Activated naive CD4-positive, alpha-beta T cell treated with anti-CD3 and anti-CD28 coated beads for 36 hours (primary cell): Measurements from ENCODE around the gene MRPS7. TPM values are rescaled to one million over a fixed set of nuclear protein-coding genes. Genes with fewer than 3 reads are reported as not detected.

ENCODE experiments used
- CTCF ChIA-PET: fragments of 350-600 bp; sonication (Branson Sonifier 250); formaldehyde crosslinking; loops from one replicate; lab custom pipeline; 2021; ENCODE audit warnings: antibody characterized with exemption; lab: Charles Lee
- DNase-seq: peaks from one replicate; pipeline ENCODE4 v3.0.0-alpha.2; 2020
- H3K27ac Mint-ChIP-seq: one replicate; pipeline ENCODE4 v1.8.0; 2021; ENCODE audit warnings: mild to moderate bottlenecking, mixed read lengths
- H3K27me3 Mint-ChIP-seq: one replicate; pipeline ENCODE4 v1.8.0; 2021; ENCODE audit warnings: low read depth, mixed read lengths
- H3K36me3 Mint-ChIP-seq: one replicate; pipeline ENCODE4 v1.8.0; 2021; ENCODE audit warnings: low read depth, mixed read lengths
- H3K4me1 Mint-ChIP-seq: one replicate; pipeline ENCODE4 v1.8.0; 2021; ENCODE audit warnings: low read depth, mixed read lengths
- H3K4me3 Mint-ChIP-seq: one replicate; pipeline ENCODE4 v1.8.0; 2021; ENCODE audit warnings: mild to moderate bottlenecking, moderate library complexity, mixed read lengths
- H3K9me3 Mint-ChIP-seq: one replicate; pipeline ENCODE4 v1.8.0; 2021; ENCODE audit warnings: mixed read lengths
- intact Hi-C: fragments of 100-400 bp; cut with micrococcal nuclease; formaldehyde crosslinking; loops from one replicate; pipeline ENCODE4 v1.15.1; 2023
- total RNA-seq, 2 experiments: library from RNA; stranded (reverse); gene quantifications; one replicate each; pipeline ENCODE4 v1.2.3, GENCODE V29; 2021

Gene MRPS7
- total RNA-seq, 2 experiments from 2014 or later = 73.3 to 78.3 TPM

DNA sequence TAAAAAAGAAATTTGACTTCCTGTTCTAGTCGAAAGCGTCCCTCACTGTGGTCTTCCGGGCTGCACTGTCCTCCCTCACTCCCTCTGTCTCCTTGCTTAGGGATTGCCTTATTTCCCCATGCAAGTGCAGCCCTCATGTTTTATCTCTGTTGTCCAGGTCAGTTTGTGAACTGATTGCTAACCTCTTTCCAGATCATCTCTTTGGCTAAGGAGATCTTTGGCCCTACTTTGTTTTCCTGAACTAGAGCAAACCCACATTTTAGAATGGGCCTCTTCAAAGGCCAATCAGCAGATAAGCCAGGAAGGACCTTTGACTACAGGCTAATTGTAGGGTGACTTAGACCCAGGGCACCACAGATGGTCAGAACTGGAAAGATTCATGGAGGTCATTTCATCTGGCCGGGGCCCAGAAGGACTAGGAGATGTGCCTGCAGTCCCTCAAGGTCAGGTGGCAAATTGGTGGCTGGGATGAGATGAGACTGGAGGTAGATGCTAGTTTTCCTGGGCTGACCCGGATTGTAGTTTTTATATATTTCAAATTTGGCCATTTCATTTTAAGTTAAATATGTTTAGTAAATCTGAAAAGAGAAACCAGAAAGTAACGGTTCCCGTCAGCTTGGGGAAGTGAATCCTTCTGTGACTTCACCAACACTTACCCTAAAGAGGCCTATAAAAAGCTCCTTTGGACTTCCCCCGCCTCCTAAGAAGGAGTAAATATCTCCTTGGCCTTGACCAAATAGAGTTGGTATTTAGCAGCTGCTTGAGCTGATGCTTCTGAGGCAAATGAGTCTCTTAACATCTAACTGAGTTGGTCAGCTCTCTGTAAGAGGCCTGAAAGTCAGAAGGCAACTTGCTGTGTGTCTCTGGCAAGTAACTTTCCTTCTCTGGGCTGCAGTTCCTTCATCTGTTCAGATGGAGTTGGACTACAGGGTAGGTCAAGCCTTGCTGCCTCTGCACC lies 33.8 kb downstream of the MRPS7 start:
- no peaks in the 10 kb centered on the region for H3K9me3 Mint-ChIP-seq
- CTCF ChIA-PET = interaction anchor here (0.6 to 4.0 kb wide), 7 partner anchors 9 to 382 kb away, joined by 3 to 17 read pairs (median 5); partner anchors contain the start of gene MIF4GD
- no peaks in the 10 kb centered on the region for H3K27me3 Mint-ChIP-seq
- intact Hi-C loops = loop anchor here (2.0 kb wide), 2 partner anchors 47 to 69 kb away; no protein-coding TSS in a partner anchor
- DNase-seq = peak; percentile 74
- no peaks in the 10 kb centered on the region for H3K36me3 Mint-ChIP-seq
- H3K4me3 Mint-ChIP-seq = peak overlapping the region; percentile 42
- H3K4me1 Mint-ChIP-seq = peaks cover 41% of the 10 kb centered on the region
- H3K27ac Mint-ChIP-seq = peak overlapping the region; percentile 89

DNA sequence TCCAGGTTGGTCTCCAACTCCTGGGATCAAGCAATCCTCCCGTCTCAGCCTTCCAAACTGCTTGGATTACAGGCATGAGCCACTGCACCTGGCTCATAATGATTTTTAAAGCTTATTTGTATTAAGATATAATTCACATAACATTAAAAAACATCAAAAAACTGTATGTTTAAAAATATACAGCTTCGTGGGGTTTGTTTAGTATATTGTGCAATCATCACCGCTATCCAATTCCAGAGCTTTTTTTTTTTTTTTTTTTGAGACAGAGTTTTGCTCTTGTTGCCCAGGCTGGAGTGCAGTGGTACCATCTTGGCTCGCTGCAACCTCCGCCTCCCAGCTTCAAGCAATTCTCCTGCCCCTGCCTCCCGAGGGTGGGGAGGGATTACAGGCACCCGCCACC lies 38.6 kb downstream of the MRPS7 start:
- Mint-ChIP-seq H3K9me3 (no peaks in the 10 kb centered on the region), H3K27ac (no peak overlapping the region), H3K4me3 (no peak overlapping the region), H3K27me3 (no peaks in the 10 kb centered on the region), H3K4me1 (peaks cover 25% of the 10 kb centered on the region), H3K36me3 (no peaks in the 10 kb centered on the region)
- no peak for DNase-seq
- intact Hi-C loops = no loop called here
- CTCF ChIA-PET = no interaction called here

DNA sequence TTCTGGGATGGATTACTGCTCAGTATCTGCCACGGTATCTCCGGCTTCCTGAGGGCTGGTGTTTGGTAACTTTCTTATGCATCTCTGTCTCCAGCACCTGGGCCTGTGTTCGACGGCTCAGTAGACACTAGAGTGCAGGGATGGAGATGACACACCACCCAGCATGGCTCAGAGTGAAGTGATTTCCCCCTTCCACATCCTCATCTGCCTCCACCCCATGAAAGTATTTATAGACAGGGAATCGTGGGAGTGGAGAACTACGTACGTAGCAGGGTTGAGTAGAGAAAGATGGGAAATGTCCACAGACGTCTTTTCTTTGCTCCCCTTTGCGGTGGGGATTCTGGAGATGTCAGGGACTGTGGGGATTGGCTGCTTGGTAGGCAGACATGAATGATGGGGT lies 39.4 kb downstream of the MRPS7 start:
- Mint-ChIP-seq H3K9me3 (no peaks in the 10 kb centered on the region), H3K27me3 (no peaks in the 10 kb centered on the region), H3K4me1 (peaks cover 18% of the 10 kb centered on the region), H3K27ac (no peak overlapping the region), H3K4me3 (no peak overlapping the region), H3K36me3 (no peaks in the 10 kb centered on the region)
- intact Hi-C loops = no loop called here
- CTCF ChIA-PET = no interaction called here
- no peak for DNase-seq

DNA sequence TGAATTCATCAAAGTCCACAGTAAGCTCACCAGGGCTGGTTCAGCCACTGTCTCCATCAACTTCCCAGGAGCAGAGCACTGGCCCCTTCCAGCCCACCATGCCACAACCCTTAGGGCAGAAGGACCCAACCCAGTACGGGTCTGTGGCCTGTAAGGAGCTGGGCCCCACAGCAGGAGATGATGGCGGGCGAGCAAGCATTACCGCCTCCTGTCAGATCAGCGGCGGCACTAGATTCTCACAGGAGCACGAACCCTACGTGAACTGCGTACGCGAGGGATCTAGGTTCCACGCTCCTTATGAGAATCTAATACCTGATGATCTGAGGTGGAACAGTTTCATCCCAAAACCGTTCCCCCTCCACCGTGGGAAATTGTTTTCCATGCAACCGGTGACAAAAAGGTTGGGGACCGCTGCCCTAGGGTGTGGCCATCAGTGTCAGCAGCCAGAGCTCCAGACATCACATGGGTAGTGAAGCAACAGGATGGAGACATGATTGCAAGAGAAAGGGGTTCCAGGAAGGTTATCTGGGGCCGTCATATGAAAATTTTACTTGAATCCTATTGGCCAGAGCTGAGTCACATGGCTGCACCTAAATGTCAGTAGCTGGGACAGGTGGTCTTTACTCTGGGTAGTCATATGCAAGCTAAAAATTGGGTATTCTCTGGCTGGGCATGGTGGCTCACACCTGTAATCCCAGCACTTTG lies 40.0 kb downstream of the MRPS7 start:
- no peak for DNase-seq
- Mint-ChIP-seq H3K27ac (no peak overlapping the region), H3K4me1 (peaks cover 13% of the 10 kb centered on the region), H3K36me3 (no peaks in the 10 kb centered on the region), H3K4me3 (no peak overlapping the region), H3K27me3 (no peaks in the 10 kb centered on the region), H3K9me3 (no peaks in the 10 kb centered on the region)
- CTCF ChIA-PET = interaction anchor here (0.6 kb wide), 1 partner anchor 27 kb away, joined by 3 read pairs; no protein-coding TSS in a partner anchor
- intact Hi-C loops = no loop called here

DNA sequence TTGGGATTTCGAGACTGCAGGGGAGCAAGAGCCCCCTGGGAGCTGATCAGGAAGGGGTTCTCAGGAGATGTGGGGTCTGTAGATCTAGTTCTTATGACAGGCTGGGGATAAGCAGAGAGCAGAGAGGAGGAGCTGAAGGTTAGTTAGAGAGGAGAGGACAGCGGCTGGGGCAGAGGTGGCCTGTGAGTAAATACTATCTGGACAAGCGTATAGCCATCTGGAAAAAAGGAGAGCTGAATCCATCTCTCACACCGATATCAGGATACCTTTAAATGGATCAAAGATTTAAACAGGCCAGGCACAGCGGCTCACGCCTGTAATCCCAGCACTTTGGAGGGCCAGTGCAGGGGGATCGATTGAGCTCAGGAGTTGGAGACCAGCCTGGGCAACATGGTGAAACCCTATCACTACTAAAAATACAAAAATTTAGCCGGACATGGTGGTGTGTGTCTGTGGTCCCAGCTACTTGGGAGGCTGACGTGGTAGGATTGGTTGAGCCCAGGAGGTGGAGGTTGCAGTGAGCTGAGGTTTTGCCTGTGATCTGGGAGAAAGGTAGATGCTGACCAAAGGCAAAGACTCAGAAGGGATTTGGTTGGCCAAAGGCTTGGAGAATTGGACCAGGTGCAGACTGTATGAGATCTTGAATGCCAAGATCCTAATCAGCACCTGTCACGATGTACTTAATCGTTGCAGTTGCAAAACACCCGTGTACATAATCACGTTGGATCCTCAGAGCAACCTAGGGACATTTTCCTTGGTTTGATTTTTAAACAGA lies 46.5 kb downstream of the MRPS7 start:
- Mint-ChIP-seq H3K4me3 (no peak overlapping the region), H3K27me3 (no peaks in the 10 kb centered on the region), H3K9me3 (no peaks in the 10 kb centered on the region), H3K4me1 (peaks cover 6% of the 10 kb centered on the region), H3K36me3 (no peaks in the 10 kb centered on the region), H3K27ac (no peak overlapping the region)
- no peak for DNase-seq
- intact Hi-C loops = no loop called here
- CTCF ChIA-PET = interaction anchor here (0.7 kb wide), 1 partner anchor 10 kb away, joined by 3 read pairs; no protein-coding TSS in a partner anchor

DNA sequence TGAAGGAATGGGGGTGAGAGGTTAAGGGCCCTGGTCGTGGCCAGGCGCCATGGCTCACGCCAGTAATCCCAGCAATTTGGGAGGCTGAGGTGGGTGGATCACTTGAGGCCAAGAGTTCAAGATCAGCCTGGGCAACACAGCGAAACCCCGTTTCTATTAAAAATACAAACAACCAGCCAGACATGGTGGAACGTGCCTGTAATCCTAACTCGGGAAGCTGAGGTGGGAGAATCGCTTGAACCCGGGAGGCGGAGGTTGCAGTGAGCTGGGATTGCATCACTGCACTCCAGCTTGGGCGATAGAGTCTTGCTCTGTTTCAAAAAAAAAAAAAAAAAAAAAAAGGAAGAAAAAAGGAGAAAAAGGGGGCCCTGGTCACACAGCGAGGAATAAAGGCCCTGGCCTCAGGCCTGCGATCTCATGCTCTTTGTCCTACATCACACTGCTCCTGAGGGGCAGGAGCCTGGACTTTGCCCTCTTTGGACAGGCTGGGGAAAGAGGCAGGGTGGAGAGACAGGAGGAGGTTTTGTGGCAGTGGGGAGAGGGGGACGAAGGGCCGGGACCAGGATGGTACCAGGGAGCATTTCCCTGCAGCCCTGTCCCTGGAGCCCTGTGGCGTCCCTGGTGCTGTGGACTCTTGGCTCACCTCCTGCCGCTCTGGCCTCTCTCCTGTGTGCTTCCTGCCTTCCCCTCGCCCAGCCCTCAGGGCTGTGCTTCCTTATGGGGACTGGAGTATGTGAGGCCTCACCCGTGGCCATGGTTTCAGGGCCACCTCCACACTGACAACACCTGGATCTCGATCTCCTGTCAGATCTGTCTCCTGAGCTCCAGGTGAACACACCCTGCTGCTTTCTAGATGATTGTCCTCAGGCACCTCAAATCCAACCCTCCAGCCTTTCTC lies 47.3 kb downstream of the MRPS7 start:
- Mint-ChIP-seq H3K9me3 (no peaks in the 10 kb centered on the region), H3K27me3 (no peaks in the 10 kb centered on the region), H3K27ac (no peak overlapping the region), H3K4me1 (peaks cover 9% of the 10 kb centered on the region), H3K36me3 (no peaks in the 10 kb centered on the region), H3K4me3 (no peak overlapping the region)
- CTCF ChIA-PET = no interaction called here
- intact Hi-C loops = no loop called here
- DNase-seq = no peak

DNA sequence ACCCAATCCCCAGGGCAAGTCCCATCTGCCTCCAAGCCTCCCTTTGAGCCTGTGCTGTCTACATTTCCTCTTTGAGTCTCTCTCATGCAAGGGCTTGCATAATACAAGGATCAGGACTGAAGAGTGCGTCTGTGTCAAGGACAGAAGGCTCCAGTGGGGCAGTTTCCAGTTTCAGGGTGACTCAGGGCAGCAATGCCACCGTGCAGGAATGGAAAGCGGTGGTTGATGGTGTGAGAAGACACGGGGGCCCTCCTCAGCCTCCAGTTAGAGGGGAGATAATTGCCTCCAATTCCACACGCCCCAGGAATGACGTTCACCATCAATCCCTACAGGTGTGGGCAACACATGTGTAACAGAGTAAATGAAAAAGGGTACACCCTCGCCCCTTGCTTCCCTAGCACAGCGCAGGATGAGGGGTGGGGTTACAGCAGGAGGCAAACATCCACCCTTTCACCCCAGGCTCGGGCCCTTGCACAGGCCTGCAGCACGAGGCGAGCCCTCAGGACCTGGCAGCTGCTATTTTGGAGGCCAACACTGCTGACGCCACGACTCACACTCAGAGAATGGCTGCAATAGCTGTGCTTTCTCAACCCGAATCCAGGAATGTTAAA lies 52.4 kb downstream of the MRPS7 start:
- DNase-seq = no peak
- intact Hi-C loops = no loop called here
- CTCF ChIA-PET = interaction anchor here (0.8 kb wide), 1 partner anchor 9 kb away, joined by 4 read pairs; no protein-coding TSS in a partner anchor
- H3K4me3 Mint-ChIP-seq = no peak overlapping the region
- peak overlapping the region; percentile 22 for H3K27ac Mint-ChIP-seq
- peaks cover 2% of the 10 kb centered on the region for H3K36me3 Mint-ChIP-seq
- peaks cover 26% of the 10 kb centered on the region for H3K4me1 Mint-ChIP-seq
- H3K27me3 Mint-ChIP-seq = no peaks in the 10 kb centered on the region
- H3K9me3 Mint-ChIP-seq = no peaks in the 10 kb centered on the region

DNA sequence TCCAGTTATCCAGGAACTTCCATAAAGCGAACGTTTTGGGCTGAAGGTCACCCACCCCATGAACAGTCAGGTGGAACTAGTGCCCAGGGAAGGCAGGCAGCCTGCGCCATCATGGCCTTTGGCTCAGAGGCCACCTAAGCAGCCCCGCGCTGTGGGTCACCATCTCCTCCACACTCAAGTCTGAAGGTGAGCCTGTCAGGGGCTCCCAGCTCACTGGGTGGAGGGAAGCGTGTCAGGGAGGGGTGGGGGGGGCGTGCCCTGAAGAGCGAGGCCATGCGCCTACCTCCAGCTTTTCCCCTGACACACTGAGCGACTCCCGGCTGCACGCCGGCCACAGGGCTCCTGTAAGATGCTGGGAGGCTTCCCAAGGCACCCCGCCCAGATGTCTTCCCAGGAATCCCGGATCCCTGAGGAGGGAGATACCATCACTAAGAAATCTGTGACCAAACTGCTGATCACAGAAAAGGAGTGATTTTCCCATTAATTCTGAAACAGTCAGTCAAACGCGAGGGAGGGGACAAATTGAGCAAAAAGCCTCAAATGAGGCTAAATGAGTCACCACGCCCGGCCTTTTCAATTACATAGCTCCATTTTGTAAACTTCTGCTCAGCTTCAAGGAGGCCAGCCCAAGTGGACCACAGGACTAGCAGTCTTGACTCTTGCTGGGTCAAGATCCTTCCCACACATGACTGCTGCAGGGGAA lies 54.0 kb downstream of the MRPS7 start:
- Mint-ChIP-seq H3K4me3 (no peak overlapping the region), H3K36me3 (peaks cover 10% of the 10 kb centered on the region), H3K27me3 (no peaks in the 10 kb centered on the region), H3K27ac (peak overlapping the region; percentile 83), H3K4me1 (peaks cover 26% of the 10 kb centered on the region), H3K9me3 (no peaks in the 10 kb centered on the region)
- DNase-seq = peak; percentile 61
- intact Hi-C loops = loop anchor here (1.0 kb wide), 1 partner anchor 18 kb away; no protein-coding TSS in a partner anchor
- CTCF ChIA-PET = interaction anchor here (0.9 to 1.5 kb wide), 5 partner anchors 11 to 90 kb away, joined by 3 to 8 read pairs (median 3); partner anchors contain the start of gene SLC25A19
